GM23248 (cell line): ENCODE data around the gene EMID1.

ENCODE experiments used
- EZH2 ChIP-seq: fragments of 200-600 bp; sonication (generic); IDR thresholded peaks from 2 replicates; pipeline ENCODE4 v1.6.1; 2018; ENCODE audit warnings: antibody characterized with exemption, mild to moderate bottlenecking; ENCODE audit not compliant: insufficient read depth, poor library complexity, severe bottlenecking
- EZH2phosphoT487 ChIP-seq: fragments of 200-600 bp; sonication (generic); IDR thresholded peaks from 2 replicates; pipeline ENCODE4 v1.6.1; 2018; ENCODE audit warnings: antibody characterized with exemption, moderate library complexity, mild to moderate bottlenecking, low read depth; ENCODE audit not compliant: insufficient read depth

- no peak for TF ChIP-seq EZH2
- TF ChIP-seq EZH2phosphoT487 = no peak
Observed at GRCh38 chr22:29209624-29209929, 3.9 kb downstream of the EMID1 start.
